Measurements from ENCODE around the gene HESX1. TPM values are rescaled to one million over a fixed set of nuclear protein-coding genes. Genes with fewer than 3 reads are reported as not detected.

HESX1 gene
- total and polyA plus RNA-seq, 2 of the 13 experiments (the other 11 are each of a cell fraction or from before 2014, with no cell fraction given), result 0.57 to 0.75 TPM

- TF ChIP-seq HNF1A (IDR thresholded peaks at IDR 0.05; ENCODE audit: low read depth) (no peak), HNF1A (CRISPR knock-in tag; IDR thresholded peaks at IDR 0.05; ENCODE audit: borderline replicate concordance) (no peak), DMTF1 (CRISPR knock-in tag; IDR thresholded peaks at IDR 0.05) (no peak), ZKSCAN5 (CRISPR knock-in tag; IDR thresholded peaks at IDR 0.05) (no peak), SATB2 (CRISPR knock-in tag; IDR thresholded peaks at IDR 0.05) (no peak), NAIF1 (CRISPR knock-in tag; IDR thresholded peaks at IDR 0.05; ENCODE audit: borderline replicate concordance) (no peak), PHF20 (CRISPR knock-in tag; IDR thresholded peaks at IDR 0.05) (peak; percentile 7; the same call in 1 of the 2 replicates), E2F2 (CRISPR knock-in tag; IDR thresholded peaks at IDR 0.05; ENCODE audit: borderline replicate concordance) (no peak), ZNF737 (CRISPR knock-in tag; IDR thresholded peaks at IDR 0.05; ENCODE audit: borderline replicate concordance) (no peak), PAXIP1 (CRISPR knock-in tag; conservative IDR thresholded peaks at IDR 0.05) (no peak), ZNF709 (CRISPR knock-in tag; IDR thresholded peaks at IDR 0.05) (no peak), ZNF281 (CRISPR knock-in tag; IDR thresholded peaks at IDR 0.05; ENCODE audit: borderline replicate concordance) (no peak), DMAP1 (CRISPR knock-in tag; IDR thresholded peaks at IDR 0.05) (0 out of 2 replicates have a peak, but pooled peaks have one; percentile 18)
Observed at GRCh38 chr3:57227930-57228751, 28.4 kb upstream of the HESX1 start (continued).
